Measurements from ENCODE around the gene PRPF8. TPM values are rescaled to one million over a fixed set of nuclear protein-coding genes. Genes with fewer than 3 reads are reported as not detected.

The PRPF8 gene
- total RNA-seq, 1 experiment from 2014 or later: 398 TPM

DNA sequence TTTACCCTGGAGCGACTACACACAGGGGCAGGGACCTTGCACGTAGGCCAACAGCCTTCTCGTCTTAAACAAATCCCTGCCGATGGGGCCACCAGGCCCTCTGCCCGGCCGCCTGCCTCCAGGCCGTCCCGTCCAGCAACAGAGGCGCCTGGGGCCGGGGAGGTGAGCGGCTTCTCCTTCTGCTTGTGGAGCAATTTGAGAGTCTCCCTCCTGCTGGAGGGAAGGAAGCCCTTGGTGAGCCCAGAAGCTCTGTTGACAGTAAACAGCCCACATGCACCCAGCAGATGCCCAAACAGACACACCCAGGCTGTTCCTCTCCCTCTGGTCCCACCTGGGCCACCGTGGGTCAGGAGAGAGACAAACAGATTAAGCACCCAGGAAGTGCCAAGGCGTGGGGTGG, 64.2 kb downstream of the PRPF8 start:
- TF ChIP-seq CTCF (IDR thresholded peaks at IDR 0.05; ENCODE audit: insufficient read depth in 1 of 2, low read depth in 1 of 2, low read length in 1 of 2, severe bottlenecking in 1 of 2, unreplicated experiment in 1 of 2): no peak
- intact Hi-C loops (cut with micrococcal nuclease; ENCODE audit: unreplicated experiment): loop anchor here (10.0 kb wide), 1 partner anchor 166 kb away; the partner anchor contains the start of gene CRK
- POLR2A ChIA-PET: no interaction called here
- Histone ChIP-seq H3K4me3 (ENCODE audit: low read depth, low read length) (no peak overlapping the region), H3K4me1 (peaks cover 7% of the 10 kb centered on the region), H3K27me3 (replicated peaks; ENCODE audit: control insufficient read depth, insufficient read depth, low read length) (no peaks in the 10 kb centered on the region), H3K9me3 (no peaks in the 10 kb centered on the region), H3K36me3 (ENCODE audit: control insufficient read depth, insufficient read depth, low read length) (0 out of 2 replicates have a peak, but pooled peaks cover 1% of the 10 kb centered on the region)
- Mint-ChIP-seq H3K27me3 (ENCODE audit: insufficient read depth, unreplicated experiment) (no peaks in the 10 kb centered on the region), H3K9me3 (ENCODE audit: unreplicated experiment) (no peaks in the 10 kb centered on the region), H3K4me3 (ENCODE audit: unreplicated experiment) (no peak overlapping the region), H3K27ac (ENCODE audit: unreplicated experiment) (no peak overlapping the region), H3K36me3 (ENCODE audit: insufficient read depth, unreplicated experiment) (peaks cover 14% of the 10 kb centered on the region), H3K4me1 (ENCODE audit: low read depth, unreplicated experiment) (no peaks in the 10 kb centered on the region)
- CTCF ChIA-PET: no interaction called here
- no TSS peak for BruUV-seq (replicated peaks)
- no peak for DNase-seq

DNA sequence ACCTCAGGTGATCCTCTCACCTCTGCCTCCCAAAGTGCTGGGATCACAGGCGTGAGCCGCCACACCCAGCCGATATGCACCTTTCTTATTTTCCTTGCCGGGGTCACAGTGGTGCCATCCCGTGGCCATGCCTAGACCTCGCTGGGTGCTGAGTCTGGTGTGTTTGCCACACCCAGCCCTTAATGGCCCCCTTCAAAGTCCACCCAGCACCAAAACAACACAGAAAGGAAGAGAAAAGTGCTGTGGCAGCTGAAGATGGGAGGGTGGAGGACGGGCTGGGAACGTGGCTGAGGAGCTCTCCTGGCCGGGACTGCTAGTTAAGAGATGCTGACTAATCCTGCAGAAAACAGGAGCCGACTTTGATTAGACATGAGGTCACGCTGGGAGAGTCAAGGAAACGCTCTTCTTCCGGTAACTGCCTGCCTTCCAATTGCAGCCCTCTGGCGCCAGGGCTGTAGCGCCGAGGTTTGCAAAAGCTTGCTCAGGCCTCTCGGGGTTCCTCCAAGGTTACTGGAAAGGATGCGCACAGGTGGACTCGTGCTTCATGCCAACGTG, 67.0 kb downstream of the PRPF8 start:
- Histone ChIP-seq H3K4me3 (ENCODE audit: low read depth, low read length) (no peak overlapping the region), H3K27me3 (replicated peaks; ENCODE audit: control insufficient read depth, insufficient read depth, low read length) (no peaks in the 10 kb centered on the region), H3K9me3 (no peaks in the 10 kb centered on the region), H3K36me3 (ENCODE audit: control insufficient read depth, insufficient read depth, low read length) (0 out of 2 replicates have a peak, but pooled peaks cover 1% of the 10 kb centered on the region), H3K4me1 (no peaks in the 10 kb centered on the region)
- H3K36me3 Mint-ChIP-seq (ENCODE audit: insufficient read depth, unreplicated experiment): peaks cover 21% of the 10 kb centered on the region
- H3K9me3 Mint-ChIP-seq (ENCODE audit: unreplicated experiment): no peaks in the 10 kb centered on the region
- ChIA-PET CTCF (interaction anchor here (0.8 to 1.5 kb wide), 4 partner anchors 10 to 358 kb away, joined by 3 to 5 read pairs (median 4); partner anchors contain the start of gene SLC43A2), POLR2A (no interaction called here)
- no peak for TF ChIP-seq CTCF (IDR thresholded peaks at IDR 0.05; ENCODE audit: insufficient read depth in 1 of 2, low read depth in 1 of 2, low read length in 1 of 2, severe bottlenecking in 1 of 2, unreplicated experiment in 1 of 2)
- no peak overlapping the region for H3K27ac Mint-ChIP-seq (ENCODE audit: unreplicated experiment)
- no TSS peak for BruUV-seq (replicated peaks)
- no peak overlapping the region for H3K4me3 Mint-ChIP-seq (ENCODE audit: unreplicated experiment)
- intact Hi-C loops (cut with micrococcal nuclease; ENCODE audit: unreplicated experiment): no loop called here
- H3K4me1 Mint-ChIP-seq (ENCODE audit: low read depth, unreplicated experiment): no peaks in the 10 kb centered on the region
- no peak for DNase-seq
- no peaks in the 10 kb centered on the region for H3K27me3 Mint-ChIP-seq (ENCODE audit: insufficient read depth, unreplicated experiment)

GRCh38 chr17:1616101-1616500, 68.6 kb downstream of the PRPF8 start:
- peaks cover 33% of the 10 kb centered on the region for H3K36me3 Mint-ChIP-seq (ENCODE audit: insufficient read depth, unreplicated experiment)
- no TSS peak for BruUV-seq (replicated peaks)
- no peaks in the 10 kb centered on the region for H3K27me3 Mint-ChIP-seq (ENCODE audit: insufficient read depth, unreplicated experiment)
- H3K4me3 ChIP-seq (ENCODE audit: low read depth, low read length): no peak overlapping the region
- no peaks in the 10 kb centered on the region for H3K9me3 ChIP-seq
- H3K4me1 ChIP-seq: no peaks in the 10 kb centered on the region
- no peak overlapping the region for H3K27ac Mint-ChIP-seq (ENCODE audit: unreplicated experiment)
- TF ChIP-seq CTCF (IDR thresholded peaks at IDR 0.05; ENCODE audit: insufficient read depth in 1 of 2, low read depth in 1 of 2, low read length in 1 of 2, severe bottlenecking in 1 of 2, unreplicated experiment in 1 of 2): no peak
- intact Hi-C loops (cut with micrococcal nuclease; ENCODE audit: unreplicated experiment): no loop called here
- ChIA-PET CTCF (no interaction called here), POLR2A (no interaction called here)
- no peak for DNase-seq
- no peak overlapping the region for H3K4me3 Mint-ChIP-seq (ENCODE audit: unreplicated experiment)
- no peaks in the 10 kb centered on the region for H3K9me3 Mint-ChIP-seq (ENCODE audit: unreplicated experiment)
- H3K36me3 ChIP-seq (ENCODE audit: control insufficient read depth, insufficient read depth, low read length): 0 out of 2 replicates have a peak, but pooled peaks cover 1% of the 10 kb centered on the region
- H3K27me3 ChIP-seq (replicated peaks; ENCODE audit: control insufficient read depth, insufficient read depth, low read length): no peaks in the 10 kb centered on the region
- no peaks in the 10 kb centered on the region for H3K4me1 Mint-ChIP-seq (ENCODE audit: low read depth, unreplicated experiment)
